Measurements from ENCODE around the gene PRR35. TPM values are rescaled to one million over a fixed set of nuclear protein-coding genes. Genes with fewer than 3 reads are reported as not detected.

The PRR35 gene
- total RNA-seq, 2 experiments from 2014 or later, result not detected

DNA sequence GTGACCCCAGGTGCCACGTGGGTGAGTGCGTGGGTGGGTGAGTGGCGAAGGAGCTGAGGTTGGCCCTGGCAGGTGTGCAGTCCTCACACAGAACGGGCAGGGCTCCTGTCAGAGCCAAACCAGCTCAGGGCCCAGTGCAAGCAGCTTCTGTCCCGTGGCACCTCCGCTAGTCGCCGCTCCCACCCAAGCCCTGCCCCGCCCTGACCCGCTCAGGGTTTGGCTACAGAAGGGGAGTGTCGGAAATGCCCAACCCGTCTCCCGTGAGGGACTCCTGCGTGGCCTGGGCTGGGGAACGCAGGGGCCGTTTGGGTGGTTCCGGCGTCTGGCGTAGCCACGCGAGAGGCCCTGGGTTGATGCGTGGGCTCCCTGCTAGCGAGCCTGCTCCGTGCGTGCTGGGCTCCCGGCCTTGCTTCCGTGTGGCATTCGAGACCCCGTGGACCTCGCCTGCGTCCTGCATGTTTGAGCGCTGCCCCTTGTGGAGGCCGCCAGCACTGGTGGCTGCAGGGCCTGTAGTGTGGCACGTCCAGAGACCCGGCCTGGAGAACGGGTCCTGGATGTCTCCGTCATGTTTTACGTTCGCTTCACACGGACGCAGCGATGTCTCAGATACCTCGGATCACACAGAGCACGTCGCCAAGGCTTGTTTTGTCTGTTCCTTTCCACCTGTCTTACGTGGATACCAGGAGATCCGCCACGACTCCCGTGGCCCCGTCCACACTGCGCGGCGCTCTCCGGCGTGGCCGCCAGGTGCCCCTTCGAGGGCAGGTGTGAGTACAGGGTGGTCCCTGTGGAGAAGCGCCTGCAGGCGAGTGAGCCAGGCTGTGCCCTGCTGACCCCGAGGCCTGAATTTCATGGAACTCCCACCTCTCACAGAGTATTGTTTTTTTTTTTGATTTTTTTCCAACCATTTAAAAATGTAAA, 22.5 kb upstream of the PRR35 start:
- peaks cover 4% of the 10 kb centered on the region for H3K36me3 Mint-ChIP-seq (ENCODE audit: low read depth)
- H3K9me3 ChIP-seq (ENCODE audit: control insufficient read depth in 1 of 2, insufficient read depth in 1 of 2, low read length in 2 of 2), result no peaks in the 10 kb centered on the region
- H3K36me3 ChIP-seq (ENCODE audit: insufficient read depth, low read length), result peaks cover 20% of the 10 kb centered on the region
- CTCF ChIA-PET, result no interaction called here
- H3K27ac Mint-ChIP-seq, result no peak overlapping the region
- POLR2A ChIA-PET, result no interaction called here
- intact Hi-C loops (cut with DNase I, micrococcal nuclease), result no loop called here
- H3K27me3 Mint-ChIP-seq, result no peaks in the 10 kb centered on the region
- no peak for ATAC-seq (ENCODE audit: poor library complexity)
- DNase-seq, result no peak
- TF ChIP-seq, protein P1, sequence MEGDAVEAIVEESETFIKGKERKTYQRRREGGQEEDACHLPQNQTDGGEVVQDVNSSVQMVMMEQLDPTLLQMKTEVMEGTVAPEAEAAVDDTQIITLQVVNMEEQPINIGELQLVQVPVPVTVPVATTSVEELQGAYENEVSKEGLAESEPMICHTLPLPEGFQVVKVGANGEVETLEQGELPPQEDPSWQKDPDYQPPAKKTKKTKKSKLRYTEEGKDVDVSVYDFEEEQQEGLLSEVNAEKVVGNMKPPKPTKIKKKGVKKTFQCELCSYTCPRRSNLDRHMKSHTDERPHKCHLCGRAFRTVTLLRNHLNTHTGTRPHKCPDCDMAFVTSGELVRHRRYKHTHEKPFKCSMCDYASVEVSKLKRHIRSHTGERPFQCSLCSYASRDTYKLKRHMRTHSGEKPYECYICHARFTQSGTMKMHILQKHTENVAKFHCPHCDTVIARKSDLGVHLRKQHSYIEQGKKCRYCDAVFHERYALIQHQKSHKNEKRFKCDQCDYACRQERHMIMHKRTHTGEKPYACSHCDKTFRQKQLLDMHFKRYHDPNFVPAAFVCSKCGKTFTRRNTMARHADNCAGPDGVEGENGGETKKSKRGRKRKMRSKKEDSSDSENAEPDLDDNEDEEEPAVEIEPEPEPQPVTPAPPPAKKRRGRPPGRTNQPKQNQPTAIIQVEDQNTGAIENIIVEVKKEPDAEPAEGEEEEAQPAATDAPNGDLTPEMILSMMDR (IDR thresholded peaks at IDR 0.05), result no peak
- no peak overlapping the region for H3K27ac ChIP-seq (ENCODE audit: low read depth in 1 of 2, low read length in 2 of 2)
- no peak overlapping the region for H3K4me3 Mint-ChIP-seq
- no peaks in the 10 kb centered on the region for H3K27me3 ChIP-seq (ENCODE audit: control insufficient read depth in 1 of 2, insufficient read depth in 2 of 2, low read length in 2 of 2)
- no peaks in the 10 kb centered on the region for H3K9me3 Mint-ChIP-seq
- H3K4me1 ChIP-seq (ENCODE audit: insufficient read depth, low read length), result peaks cover 14% of the 10 kb centered on the region
- H3K4me1 Mint-ChIP-seq (ENCODE audit: low read depth), result no peaks in the 10 kb centered on the region
- no peak overlapping the region for H3K4me3 ChIP-seq (ENCODE audit: low read length)

DNA sequence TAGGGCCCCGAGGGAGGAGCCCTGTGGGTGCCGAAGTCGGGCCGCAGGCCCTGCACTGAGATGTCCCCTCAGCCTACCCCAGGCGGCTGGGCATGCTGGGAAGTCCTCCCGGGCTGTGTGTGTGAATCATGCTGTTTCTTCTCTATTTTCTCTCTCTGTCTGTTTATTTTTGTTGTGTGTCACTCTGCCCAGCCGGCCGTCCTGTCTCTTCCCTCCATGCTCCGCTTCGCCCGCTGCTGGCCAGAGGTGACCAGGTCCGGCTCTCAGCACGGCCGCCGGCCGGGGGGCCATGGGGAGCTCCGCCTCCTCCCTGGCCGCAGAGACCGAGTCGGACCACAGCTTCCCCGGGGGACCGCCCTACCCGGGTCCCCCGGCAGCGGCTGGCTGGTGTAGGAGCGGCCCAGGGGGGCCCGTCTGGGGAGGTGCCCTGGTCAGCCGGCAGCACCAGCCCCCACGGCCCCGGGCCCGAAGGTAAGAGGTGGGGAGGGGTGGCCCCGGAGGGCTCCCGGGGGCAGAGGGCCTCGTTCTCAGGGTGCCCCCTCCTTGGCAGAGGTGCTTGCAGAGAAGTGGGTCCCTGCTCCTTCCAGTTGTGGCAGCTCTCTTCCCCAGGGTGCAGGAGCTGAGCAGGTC, 20.2 kb upstream of the PRR35 start:
- Histone ChIP-seq H3K9me3 (ENCODE audit: control insufficient read depth in 1 of 2, insufficient read depth in 1 of 2, low read length in 2 of 2) (peaks cover 0 to 6% of the 10 kb centered on the region in 2 experiments), H3K4me1 (ENCODE audit: insufficient read depth, low read length) (peaks cover 3% of the 10 kb centered on the region), H3K27me3 (ENCODE audit: control insufficient read depth in 1 of 2, insufficient read depth in 2 of 2, low read length in 2 of 2) (no peaks in the 10 kb centered on the region), H3K4me3 (ENCODE audit: low read length) (no peak overlapping the region), H3K27ac (ENCODE audit: low read depth in 1 of 2, low read length in 2 of 2) (no peak overlapping the region), H3K36me3 (ENCODE audit: insufficient read depth, low read length) (peaks cover 20% of the 10 kb centered on the region)
- ATAC-seq (ENCODE audit: poor library complexity) (no peak), DNase-seq (no peak)
- TF ChIP-seq, protein P1 (IDR thresholded peaks at IDR 0.05), result no peak
- Mint-ChIP-seq H3K36me3 (ENCODE audit: low read depth) (peaks cover 4% of the 10 kb centered on the region), H3K9me3 (no peaks in the 10 kb centered on the region), H3K27me3 (no peaks in the 10 kb centered on the region), H3K4me1 (ENCODE audit: low read depth) (no peaks in the 10 kb centered on the region), H3K4me3 (no peak overlapping the region), H3K27ac (no peak overlapping the region)
- ChIA-PET POLR2A (no interaction called here), CTCF (no interaction called here)
- intact Hi-C loops (cut with DNase I, micrococcal nuclease), result no loop called here

DNA sequence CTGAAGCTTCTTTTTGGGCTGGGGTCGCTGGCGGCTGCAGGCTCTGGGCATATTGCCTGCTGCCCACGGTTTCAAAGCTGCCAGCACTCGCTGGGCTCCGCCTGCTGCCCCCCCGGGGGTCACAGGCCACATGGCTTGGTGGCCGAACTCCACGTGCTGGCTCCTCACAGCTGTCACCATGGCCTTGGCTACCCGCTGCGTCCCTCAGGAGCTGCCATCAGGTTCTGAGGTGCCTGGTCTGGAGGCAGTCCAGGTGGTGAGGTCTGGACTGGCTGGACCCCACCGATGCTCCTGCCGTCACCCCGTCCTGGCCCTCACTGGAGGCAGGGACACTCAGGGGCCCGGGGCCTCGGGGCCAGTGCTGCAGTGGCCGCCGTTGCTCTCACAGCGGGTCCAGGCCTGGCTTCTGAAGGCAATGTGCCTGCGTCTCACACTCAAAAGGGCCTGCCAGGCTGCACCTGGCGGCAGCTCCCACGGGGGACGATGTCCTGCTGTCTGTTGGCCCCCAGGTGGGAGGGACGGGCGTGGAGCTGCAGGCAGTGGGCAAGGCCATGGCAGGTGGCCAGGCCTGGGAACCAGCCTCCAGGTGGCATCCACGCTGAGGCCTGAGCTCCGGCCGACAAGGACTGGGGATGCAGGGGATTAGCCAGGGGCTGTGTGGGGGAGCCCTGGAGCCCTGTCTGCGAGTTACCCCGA, 19.4 kb upstream of the PRR35 start:
- TF ChIP-seq, protein P1 (IDR thresholded peaks at IDR 0.05), result no peak
- no peak overlapping the region for H3K4me3 Mint-ChIP-seq
- CTCF ChIA-PET, result no interaction called here
- H3K27me3 Mint-ChIP-seq, result no peaks in the 10 kb centered on the region
- POLR2A ChIA-PET, result no interaction called here
- no peak overlapping the region for H3K27ac Mint-ChIP-seq
- Histone ChIP-seq H3K27ac (ENCODE audit: low read depth in 1 of 2, low read length in 2 of 2) (no peak overlapping the region), H3K4me3 (ENCODE audit: low read length) (no peak overlapping the region), H3K36me3 (ENCODE audit: insufficient read depth, low read length) (peaks cover 19% of the 10 kb centered on the region), H3K4me1 (ENCODE audit: insufficient read depth, low read length) (no peaks in the 10 kb centered on the region), H3K9me3 (ENCODE audit: control insufficient read depth in 1 of 2, insufficient read depth in 1 of 2, low read length in 2 of 2) (peaks cover 0 to 6% of the 10 kb centered on the region in 2 experiments), H3K27me3 (ENCODE audit: control insufficient read depth in 1 of 2, insufficient read depth in 2 of 2, low read length in 2 of 2) (no peaks in the 10 kb centered on the region)
- H3K36me3 Mint-ChIP-seq (ENCODE audit: low read depth), result peaks cover 4% of the 10 kb centered on the region
- no peaks in the 10 kb centered on the region for H3K9me3 Mint-ChIP-seq
- ATAC-seq (ENCODE audit: poor library complexity), result no peak
- DNase-seq, result no peak
- intact Hi-C loops (cut with DNase I, micrococcal nuclease), result no loop called here
- H3K4me1 Mint-ChIP-seq (ENCODE audit: low read depth), result no peaks in the 10 kb centered on the region

All from CD4-positive, alpha-beta T cell (primary cell).